NCI-H1436 treated with DMSO at 0.1 percent for 48 hours (cell line): ENCODE results near the gene NINL.

Experiments
- DNase-seq: peaks from one replicate; lab custom pipeline; 2025; lab: John Stamatoyannopoulos, UW

The NINL gene

DNA sequence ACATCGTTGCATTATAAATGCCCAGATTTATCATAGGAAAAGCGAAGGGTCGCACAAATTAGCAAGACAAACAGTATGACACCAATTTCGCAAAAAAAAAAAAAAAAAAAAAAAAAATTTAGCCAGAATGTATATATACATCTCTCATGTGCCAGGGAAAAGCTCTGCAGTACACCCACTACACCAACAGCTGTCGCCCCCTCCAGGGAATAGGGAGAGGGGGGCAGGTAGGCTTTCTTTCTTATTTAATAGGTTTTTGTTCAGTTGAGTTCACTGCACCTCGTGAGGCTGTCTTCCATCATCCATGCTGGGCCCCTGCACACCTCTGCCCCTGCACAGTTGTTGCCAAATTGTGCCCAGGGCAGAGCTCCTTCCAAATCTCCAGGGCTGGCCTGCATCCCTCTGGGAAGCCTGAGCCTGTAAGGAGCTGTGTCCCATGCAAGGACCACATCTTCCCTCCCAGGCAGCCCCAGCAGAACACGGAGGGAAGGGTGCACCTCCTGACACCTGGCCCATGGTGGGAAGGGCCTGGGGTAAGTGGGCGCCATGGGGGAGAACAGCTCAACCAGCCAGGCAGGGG is 85.4 kb downstream of the NINL start:
- DNase-seq: no peak

DNA sequence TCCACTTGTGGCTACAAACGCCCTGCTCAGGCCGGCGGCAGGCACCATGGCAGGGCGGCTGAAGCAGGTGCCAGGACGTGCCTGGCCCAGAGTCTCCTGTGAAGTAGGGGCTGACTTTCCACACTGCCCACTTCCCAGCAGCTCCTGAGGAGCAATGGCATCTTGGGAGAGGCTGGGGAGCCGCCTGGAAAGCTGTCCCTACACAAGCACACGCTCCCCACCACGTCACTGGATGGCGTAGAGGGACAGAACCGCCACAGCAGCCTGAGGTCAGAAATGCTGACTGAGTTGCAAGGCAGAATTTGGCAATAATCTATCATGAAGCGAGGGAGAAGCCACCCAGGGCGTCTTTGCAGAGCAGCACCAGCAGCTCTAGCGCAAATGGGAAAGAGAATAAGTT is 86.3 kb downstream of the NINL start:
- no peak for DNase-seq

DNA sequence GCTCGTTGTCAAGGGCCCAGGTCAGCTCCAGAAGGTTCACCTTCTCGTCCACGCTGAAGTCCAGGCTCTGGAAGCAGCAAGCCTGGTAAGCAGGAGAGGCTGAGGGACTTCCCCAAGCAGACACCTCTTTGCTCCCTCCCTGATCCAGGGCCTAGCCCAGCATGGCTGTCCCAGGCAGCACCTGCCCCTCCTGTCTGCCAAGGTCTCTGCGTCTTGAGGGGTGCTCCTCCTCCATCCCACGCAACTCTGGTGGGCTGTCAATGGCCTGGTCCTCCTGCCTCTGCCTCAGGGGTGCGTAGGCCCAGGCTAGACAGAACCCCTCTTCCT is 87.1 kb downstream of the NINL start:
- no peak for DNase-seq

DNA sequence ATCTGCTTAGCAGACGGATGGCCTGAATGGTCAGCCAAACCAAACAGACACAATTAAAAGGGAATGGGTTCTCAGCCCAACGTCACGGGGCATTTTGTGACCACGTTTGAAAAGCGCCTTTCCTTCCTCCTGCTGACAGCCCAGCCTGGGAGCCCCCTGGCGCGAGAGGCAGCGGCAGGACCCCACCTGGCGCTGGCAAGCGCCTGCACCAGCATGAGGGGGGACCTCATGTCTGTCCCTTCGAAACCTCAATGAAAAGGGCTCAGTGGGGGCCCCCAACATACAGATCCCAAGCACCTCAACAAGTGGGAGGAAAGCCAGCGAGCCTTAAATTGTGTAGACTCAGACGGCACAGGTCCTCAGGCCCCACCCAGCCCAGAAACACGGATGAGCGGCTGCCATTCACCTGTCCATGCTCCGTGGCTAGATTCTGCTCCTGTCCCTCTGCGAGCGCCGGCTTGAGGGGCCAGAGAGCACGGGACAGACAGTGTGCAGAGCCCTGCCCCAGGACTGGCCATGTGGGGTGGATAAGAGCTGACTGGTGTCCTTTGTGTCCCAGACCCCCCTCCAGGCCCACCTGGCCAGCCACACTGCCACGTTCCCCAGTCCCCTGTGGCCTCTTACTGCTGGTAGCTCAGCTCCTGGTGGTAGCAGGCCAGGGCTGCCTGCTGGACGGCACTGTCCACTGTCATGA is 87.6 kb downstream of the NINL start:
- DNase-seq: no peak

DNA sequence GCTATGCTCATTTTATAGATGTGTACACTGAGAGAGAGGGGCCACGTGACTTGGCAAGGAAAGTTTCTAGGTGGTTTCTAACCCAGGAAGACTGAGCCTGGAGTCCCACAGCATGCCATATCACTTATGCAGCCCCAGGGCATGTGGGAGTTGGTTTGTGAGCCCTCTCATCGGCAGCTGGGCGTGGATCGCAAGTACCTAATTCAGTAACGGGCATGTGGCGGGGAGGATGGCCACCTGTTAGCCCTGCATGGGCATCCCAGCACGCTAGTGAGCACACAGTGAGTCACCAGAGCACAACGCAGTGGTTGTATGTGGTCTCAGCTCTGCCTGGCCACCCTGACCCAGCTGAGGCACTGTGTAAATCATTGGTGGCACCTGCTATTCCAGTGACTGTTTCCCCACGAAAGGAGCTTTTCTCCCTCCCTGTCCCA is 88.3 kb downstream of the NINL start:
- no peak for DNase-seq

DNA sequence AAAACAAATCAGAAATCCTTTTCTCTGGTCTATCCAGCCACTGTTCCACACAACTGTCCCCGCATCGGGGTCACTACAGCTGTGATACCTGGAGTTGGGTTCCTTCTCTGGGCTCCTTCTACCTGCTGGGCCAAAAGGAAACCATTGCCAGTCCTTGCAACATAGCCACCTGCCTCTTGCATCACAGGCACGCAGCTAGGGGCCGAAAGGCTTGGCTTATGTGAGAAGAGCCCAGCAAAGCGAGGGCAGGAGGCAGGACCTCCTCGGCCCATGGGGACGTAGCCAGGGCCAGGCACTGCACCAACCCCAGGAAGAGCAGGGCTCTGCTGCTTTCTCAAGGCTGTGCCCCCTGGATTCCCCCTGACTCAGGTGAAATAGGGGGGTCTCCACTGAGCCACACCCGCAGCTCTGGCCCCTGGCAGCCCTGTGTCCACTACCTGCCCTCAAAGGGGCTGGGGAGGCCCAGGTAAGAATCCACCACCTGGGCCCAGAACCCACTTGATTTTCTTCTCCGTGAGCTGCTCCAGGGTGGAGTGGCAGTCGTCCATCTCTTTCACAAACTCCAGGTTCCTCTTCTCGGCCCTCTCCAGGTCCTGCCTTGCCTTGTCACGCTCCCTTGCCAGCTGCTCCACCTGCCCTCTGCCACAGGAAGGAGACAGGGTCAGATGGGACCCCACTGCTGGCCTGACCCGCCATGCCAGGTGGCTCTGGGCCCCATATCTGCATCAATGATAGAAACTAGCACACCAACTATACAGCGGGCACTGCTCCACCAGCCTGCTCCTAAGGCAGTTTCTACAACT is 89.0 kb downstream of the NINL start:
- no peak for DNase-seq

DNA sequence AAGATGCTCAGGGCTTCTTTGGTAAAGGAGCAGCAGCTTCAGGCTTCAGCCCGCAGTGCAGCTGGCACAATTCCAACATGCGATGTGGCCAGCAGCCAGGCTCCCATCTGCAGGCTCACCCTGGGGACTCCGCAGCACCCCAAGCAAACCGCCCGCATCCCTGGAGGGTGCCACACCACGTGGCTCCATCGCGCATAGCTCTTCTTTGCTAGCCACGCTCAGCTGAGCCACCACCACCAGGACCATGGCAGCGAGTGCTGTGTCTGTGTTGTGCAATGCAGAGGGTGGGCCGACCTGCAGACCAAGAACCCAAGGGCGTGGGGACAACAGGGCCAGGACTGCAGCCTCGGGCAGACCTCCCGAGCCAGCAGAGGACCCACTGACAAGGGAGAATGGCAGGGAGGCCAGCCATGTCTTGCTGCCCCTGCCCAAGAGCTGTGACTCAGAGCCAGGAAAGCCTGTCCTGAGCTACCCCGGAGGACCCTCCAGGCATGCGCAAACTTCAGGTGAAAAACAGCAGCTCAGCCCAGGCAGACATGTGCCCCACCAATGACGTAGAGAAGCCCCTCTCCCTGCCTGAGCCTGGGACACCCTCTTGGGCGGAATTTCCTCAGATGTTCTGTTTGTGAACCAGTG is 90.0 kb downstream of the NINL start:
- DNase-seq: no peak

DNA sequence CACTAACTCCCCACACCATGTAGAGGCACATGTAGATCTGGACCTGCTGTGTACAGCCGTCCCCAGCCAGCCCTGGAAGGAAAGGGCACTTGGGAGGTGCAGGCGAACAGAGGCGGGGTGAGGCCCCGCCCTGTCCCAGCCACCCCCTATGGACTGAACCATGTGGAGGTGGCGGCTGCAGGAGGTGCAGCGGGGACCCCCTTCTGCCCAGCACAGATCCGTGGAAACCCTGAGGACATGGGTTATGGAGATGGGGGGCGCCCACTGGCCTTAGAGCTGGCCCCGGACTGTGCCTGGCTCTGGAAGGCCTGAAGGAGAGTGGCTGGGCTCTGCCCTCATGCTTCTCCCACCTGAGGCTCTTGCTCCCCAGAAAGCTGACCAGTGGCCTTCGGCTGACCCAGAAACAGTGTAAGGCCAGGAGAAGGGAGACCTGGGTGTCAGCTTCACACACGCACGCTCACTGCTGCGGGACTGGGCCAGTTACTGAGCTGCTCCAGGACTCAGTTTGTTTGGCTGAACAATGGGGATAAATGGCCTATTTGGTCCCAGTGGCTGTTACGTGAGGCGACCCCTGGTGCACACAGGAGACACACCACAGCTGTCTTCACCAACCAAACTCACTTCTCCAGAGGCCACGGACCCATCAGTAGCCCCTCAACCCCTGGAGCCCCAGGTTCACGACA is 90.7 kb downstream of the NINL start:
- DNase-seq: no peak

DNA sequence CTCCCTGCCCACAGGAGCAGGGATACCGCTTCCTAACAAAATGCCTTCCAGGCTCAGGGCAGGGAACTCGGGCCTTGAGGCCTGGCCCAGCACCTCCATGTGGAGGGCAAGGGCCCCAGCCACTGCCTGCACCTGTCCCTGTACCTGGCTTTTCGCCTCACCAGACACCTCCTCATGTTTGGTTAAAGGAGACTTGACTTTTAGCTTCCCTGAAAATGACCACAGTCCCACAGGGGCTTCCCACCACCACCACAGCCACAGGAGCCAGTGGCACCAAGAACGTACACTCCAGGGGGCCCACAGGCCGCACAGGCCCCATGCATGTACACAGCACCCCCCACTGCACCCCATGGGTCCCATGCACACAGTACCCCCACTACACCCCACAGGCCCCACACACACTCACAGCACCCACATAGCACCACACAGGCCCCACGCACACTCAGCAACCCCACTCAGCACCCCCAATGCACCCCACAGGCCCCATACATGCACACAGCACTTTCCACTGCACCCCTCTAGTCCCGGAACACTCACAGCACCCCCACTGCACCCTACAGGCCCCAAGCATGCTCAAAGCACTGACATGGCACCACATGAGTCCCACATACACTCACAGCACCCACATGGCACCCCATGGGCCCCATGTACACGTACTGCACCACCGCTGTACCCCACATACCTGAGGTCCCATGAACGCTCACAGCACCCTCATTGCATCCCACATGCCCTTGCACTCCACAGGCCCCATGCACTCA is 91.4 kb downstream of the NINL start:
- no peak for DNase-seq

DNA sequence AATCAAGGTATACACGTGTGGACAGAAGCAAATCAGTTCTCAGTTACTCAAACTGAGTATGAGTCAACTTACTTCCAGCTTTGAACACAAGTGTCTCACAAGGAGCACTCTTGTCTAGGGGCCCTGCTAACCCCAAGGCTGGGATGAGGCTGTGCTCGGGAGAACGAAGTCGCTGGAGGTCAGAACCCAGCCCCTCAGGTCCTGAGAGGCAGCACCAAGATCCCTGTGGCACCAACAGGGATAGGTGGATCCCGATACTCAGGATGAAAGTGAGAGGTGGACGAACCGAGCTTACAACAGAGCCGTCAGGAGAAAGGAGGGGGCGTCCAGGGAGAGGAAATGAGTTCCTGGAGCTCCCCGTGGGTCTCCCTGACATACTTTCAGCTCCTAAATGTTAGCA is 92.2 kb downstream of the NINL start:
- no peak for DNase-seq

DNA sequence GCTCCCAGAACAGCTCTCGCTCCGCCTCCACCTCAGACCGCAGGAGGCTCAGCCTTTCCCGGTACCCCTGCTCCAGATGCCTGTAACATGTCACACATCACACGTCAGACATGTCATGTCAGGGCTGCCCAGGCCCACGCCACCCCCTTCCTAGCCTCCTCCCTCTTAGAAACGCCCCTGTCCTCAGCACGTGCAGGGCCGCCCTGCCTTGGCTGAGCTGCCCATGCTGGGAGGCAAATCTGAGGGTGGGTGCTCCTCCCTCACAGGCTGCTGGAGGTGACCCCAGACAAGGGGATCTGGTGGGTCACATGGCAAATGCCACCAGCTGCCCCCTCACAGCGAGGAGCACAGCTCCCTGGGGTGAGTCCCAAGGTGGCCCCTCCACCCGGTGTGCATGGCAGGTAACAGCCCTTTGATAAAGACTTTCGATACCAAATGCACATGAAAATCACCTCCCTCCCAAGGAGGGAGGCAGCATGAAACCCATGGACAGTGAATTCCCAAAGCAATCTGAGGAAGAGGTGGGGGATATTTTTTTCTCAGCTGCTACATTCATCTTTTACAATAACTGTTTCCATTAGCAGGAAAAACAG is 93.8 kb downstream of the NINL start:
- no peak for DNase-seq

DNA sequence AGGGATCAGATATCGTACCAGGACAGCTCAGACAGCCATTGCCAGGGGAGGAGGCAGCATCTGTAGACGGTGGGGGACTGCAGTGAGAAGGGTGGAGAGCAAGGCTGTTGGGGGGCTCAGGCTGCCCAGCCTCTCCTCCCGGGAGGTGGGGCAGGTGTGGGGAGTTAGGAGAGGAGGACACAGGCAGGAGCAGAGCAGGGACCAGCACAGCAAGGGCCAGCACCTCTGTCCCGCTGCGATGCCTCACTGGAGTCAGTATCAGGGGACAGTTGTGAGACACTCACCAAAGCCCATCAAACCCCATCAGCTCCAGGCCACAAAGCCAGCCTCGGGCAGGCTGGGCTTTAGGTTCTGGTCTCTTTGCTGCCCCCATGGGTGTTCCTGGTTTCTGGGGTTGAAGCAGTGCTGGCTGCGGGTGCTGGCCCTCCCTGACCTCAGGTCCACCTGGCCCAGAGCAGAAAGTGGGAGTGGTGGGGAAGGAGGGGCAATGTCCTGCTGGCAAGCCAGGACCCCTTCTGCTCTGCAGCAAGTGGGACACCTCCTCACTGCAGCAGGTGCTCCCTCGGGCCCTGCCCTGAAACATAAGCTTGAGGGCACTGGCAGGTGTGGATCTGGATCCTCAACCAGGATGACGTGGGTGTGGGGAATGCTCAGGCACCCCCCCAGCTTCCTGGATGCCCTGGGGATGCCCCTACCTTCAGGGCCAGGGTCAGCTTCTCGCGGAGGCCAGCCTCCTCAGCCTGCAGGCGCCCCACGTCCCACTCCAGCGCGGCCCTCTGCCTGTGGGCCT is 94.5 kb downstream of the NINL start:
- DNase-seq: no peak

DNA sequence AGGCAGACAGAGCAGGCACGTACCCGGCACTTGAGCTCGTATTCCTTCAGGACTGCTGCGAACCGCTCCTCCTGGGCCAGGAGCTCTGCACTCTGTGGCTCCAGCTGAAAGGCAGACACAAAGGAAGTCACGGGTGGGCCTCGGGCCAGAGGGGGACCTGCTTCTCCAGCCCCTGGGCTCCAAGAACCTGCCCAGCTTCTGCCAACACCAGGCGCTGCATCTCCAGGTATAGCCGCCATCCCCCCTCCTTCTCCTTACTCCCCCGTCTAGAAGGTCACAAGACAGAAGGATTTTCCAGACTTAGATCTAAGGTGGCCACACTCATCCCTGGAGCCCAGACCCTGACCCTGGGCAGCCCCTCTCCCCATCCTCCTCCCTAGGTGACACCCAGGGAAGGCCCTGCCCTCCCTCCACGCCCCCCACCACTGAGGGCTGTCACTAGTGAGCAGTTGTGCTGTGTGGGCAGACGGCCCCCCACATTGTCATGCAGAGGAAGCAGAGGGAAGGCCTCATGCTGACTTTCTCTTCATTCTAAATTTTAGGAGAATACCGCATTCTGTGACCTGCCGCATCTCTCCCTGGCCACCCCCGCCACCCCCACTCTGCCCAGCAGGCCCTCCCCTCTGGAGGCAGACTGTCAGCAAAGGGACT is 96.0 kb downstream of the NINL start:
- no peak for DNase-seq

DNA sequence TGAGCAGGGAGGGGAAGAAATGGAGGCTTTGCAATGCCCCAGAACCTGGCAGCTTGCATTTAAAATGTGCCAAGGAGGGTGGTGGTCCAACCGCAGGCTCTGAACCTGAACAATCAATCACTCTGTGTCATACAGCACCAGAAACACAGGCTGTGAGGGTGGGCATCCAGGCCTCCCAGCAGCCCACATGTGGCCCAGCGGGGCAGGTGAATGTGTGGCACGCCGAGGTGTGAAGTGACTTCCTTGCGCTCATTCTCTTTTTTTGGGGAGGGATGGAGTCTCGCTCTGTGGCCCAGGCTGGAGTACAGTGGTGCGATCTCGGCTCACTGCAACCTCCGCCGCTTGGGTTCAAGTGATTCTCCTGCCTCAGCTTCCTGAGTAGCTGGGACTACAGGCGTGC is 97.4 kb downstream of the NINL start:
- DNase-seq: no peak

DNA sequence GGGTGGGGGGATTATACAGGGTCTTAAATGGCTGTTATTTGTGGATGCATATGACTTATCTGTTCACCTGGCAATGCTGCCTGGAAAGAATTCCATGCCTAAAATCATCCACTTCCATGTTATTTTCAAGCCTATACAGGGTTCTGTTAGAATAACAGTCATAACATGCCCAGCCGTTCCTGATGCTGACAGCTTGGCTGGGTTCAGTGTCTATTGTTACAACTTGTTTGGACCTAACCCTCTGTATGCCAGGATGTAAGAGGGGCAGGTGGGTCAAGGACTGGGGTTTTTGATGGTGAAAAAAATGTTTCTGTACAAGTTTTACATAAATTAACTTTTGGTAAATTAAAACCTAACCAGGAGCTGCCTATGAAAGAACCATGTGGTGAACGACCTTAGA is 98.0 kb downstream of the NINL start:
- no peak for DNase-seq

DNA sequence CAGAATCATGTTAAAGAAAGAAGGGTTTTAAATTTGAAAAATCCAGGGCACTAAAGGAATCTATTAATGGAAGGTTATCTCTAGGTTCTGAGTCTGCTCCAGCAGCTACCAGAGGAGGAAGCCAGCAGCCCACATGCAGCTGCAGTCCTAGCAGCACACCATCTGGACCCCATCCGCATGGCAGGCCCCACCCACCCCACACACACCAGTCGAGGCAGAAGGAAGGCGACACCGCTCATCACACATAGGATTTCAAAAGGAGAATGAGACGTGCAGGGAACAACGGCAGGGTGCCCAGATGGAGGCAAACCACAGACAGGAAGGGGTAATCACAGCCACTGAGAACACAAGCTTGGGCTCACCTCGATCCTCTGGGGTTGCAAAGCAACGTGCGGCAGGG is 99.0 kb downstream of the NINL start:
- no peak for DNase-seq

DNA sequence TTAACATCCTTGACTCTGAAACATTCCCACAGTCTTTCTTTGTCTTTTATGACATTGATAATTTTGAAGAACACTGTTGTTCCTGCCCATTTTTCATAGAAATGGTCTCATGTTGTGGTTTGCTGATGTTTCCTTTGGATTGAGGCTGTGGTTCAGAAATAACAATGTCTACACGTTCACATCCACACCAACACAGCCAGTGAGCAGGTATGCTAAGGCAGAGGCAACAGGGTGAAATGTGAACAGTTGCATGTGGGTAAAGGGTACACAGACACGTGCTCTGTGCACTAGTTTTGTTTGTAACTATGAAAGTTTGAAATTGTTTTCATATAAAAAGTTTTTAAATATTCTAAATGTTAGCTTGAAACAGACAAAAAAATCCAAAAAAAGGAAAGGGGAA is 99.5 kb downstream of the NINL start:
- DNase-seq: no peak

DNA sequence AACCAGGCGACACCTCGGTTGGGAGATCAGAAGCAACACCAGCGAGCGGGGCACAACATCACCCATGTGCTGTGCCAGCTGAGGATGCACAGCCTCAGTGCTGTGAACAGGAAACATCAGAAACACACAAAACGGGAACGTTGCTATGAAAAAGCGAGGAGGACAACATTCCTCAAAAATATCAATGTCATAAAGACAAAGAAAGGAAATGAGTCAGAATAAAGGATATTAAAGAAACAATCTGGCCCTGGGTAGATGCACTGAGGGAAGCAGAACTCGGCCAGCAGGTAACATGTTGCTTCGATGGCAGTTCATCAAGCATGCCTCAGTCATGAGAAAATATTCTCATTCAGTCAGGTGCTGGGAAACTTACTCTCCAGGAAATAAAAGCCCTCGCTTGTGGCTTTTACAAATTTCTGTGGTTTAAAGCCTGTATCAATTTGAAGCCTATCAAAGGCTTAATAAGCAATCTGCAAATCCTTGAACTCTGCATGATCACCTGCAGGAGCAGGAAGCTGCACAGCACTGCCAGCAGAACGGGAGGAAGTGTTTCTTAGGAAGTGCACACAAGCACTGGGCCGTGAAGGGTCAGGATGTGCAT is 100.3 kb downstream of the NINL start:
- DNase-seq: no peak

DNA sequence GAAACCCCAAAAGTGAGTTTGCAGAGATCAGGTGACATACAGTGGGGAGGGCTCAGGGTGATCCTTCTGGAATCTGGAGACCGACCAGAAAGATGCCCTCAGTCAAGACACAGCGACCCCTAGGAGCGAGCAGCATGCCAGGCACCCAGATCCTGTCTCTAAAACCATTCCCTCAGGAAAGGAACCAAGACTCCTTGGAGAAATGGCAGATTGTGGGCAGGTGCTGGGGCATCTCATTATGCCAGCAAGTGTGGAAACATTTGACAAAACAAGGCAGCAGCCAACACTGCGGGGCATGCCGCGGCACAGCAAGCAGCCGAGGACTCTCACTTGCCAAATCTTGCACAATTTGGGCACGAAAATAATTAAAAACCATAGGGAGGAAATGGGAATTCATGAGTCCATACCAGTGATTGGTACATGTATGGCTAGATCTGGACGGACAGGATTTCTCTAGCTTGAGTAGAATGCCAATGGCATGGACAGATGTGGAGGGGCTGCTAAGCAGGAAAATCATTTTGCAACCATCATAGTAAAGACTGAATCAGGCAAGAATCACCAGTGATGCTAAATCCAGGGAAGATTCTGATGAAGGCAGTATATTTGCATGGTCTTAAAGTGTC is 101.0 kb downstream of the NINL start:
- no peak for DNase-seq
